Fibroblast of mammary gland (primary cell): Measurements from ENCODE around the gene SRGAP3.

Experiments
- DNase-seq: peaks from one replicate; pipeline ENCODE4 v3.0.0-alpha.2; 2010; ENCODE audit warnings: low read depth
- H3K4me3 ChIP-seq: 2 replicates; pipeline ENCODE4 v1.5.1; 2011; ENCODE audit warnings: low read depth, mild to moderate bottlenecking, low read length, moderate library complexity; ENCODE audit not compliant: control insufficient read depth
- CTCF ChIP-seq: conservative IDR thresholded peaks from 2 replicates; pipeline ENCODE4 v1.5.1; 2011; ENCODE audit warnings: low read depth, low read length, inconsistent platforms; ENCODE audit not compliant: control insufficient read depth, insufficient read depth

Gene SRGAP3

DNA sequence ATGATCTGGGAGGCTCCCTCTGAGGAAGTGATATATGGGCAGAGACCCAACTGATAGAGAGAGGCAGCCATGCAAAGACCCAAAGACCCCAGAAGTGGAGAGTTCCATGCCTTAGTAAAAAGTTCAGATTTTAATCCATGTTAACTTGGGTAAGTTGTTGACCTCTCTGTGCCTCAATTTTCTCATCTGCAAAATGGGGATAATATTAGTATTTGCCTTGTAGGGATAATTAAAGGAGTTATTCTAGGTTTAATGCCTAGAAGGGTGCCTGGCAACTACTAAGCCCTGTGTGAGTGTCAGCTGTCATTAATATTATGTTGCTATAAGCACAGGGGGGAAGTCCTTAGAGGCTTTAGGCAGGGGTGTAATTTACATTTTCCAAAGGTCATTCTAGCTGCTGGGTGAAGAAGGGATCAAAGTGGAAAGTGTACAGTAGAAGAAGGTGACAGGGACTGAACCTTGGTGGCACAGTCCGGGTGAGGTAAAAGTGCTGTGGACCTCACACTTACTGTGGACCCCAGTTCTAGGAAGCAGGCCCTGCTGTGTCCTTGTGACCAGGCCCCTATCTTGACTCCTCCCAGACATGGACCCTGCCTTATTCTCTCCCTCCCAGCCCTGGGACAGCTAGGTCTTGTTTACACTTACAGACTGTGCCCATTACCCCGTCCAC lies 283.2 kb downstream of the SRGAP3 start:
- H3K4me3 ChIP-seq: no peak overlapping the region
- TF ChIP-seq CTCF: no peak
- no peak for DNase-seq

GRCh38 chr3:8964436-8965370 lies 284.7 kb downstream of the SRGAP3 start:
- H3K4me3 ChIP-seq: no peak overlapping the region
- TF ChIP-seq CTCF: no peak
- DNase-seq: peak; percentile 84

DNA sequence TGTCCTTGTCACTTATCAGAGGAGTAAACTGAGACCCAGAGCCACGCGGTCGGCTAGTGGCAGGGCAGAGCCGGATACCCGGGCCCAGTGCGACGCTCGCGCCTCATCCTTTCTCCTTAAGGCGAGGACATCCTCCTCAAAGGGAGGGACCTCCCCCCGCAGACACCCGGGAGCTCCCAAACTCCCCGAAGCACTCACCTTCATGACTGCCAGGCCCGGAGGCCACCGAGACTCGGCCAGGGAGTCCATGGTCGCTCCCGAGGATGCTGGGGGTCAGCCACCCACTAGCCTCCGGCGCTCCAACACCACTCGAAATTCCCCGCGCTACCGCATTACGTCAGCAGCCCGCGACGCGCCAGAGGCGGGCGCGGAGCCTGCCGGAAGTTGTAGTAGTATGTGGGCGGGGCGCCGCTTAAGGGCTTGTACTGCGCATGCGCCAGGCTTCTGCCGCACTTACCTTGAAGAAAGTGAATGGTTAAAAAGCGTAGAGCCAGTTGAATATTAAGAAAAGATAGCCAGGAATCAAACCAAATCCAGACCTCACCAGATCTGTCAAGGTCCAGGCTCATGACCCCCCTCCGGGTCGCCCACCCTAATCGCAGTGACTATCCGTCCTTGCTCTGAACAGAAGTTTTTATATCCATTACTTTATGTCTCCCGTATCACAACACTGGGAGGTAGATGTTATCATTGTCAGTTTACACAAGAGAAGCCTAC lies 286.2 kb downstream of the SRGAP3 start, which contains the start of gene RAD18:
Gene RAD18 (minus strand): TSS at position 336 of the 717 bp plus-strand sequence. CDS start 87 bp downstream, at position 249.
- DNase-seq: peak; percentile 85
- H3K4me3 ChIP-seq: peak within 1 kb of the TSS; percentile 88
- no peak for TF ChIP-seq CTCF

DNA sequence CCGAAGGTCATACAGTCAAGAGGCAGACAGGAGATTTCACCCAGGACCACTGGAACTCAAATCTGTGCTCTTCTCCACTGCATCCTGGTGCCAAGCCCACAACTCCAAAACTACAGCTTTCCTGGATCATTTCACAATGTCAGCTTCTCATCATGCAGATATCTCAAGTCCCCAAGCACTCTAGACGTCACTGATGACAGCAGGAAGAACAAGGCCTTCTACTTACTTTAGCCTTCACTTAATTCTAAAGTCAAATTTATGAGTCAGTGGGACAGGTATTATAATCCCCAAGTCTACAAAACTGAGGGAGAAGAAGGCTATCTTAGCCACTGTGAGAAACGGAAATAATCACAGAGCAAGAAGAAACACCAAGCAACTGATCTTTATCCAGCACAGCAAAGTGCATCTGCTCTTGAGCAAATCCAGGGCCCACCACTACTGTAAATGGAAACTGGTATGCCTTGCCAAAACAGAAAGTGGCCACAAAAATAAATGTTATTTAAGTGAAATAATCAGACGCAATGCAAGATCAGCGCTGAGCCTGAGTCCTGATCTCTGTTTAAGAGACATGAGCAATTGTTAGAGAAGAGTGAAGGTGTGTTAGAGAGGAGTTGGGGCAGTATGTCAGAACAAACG lies 287.1 kb downstream of the SRGAP3 start:
- peak; percentile 22 for DNase-seq
- no peak for TF ChIP-seq CTCF
- peak overlapping the region; percentile 88 for H3K4me3 ChIP-seq

GRCh38 chr3:8959668-8960067 lies 289.8 kb downstream of the SRGAP3 start:
- DNase-seq: no peak
- H3K4me3 ChIP-seq: no peak overlapping the region
- TF ChIP-seq CTCF: no peak

- TF ChIP-seq CTCF: no peak
- H3K4me3 ChIP-seq: no peak overlapping the region
- DNase-seq: no peak
These were observed 294.3 kb downstream of the SRGAP3 start for GRCh38 chr3:8954938-8955763.
